Brain pericyte (primary cell): ENCODE measurements around the gene NPTN.
"Not testable (repeated sequence)": the region's sequence is repeated elsewhere in the genome, so short reads cannot be mapped to it uniquely, and the experiment has no call there.

ENCODE experiments used
- DNase-seq: peaks from one replicate; pipeline ENCODE4 v3.0.0-alpha.2; 2012; ENCODE audit warnings: low read depth, low spot score

NPTN gene

GRCh38 chr15:73572296-73572695 is 60.9 kb downstream of the NPTN start:
- no peak for DNase-seq

- peak; percentile 71 for DNase-seq
Measured at GRCh38 chr15:73571346-73571745, 61.8 kb downstream of the NPTN start.

GRCh38 chr15:73570355-73571032 is 62.7 kb downstream of the NPTN start:
- no peak for DNase-seq

- no peak for DNase-seq
Measured at GRCh38 chr15:73569361-73569760, 63.8 kb downstream of the NPTN start.

- no peak for DNase-seq
Measured at GRCh38 chr15:73568564-73569280, 64.5 kb downstream of the NPTN start.

GRCh38 chr15:73567020-73567419 is 66.2 kb downstream of the NPTN start:
- DNase-seq, result no peak

GRCh38 chr15:73564255-73564654 is 68.9 kb downstream of the NPTN start:
- DNase-seq, result no peak

GRCh38 chr15:73560501-73561117 is 72.6 kb downstream of the NPTN start:
- peak; percentile 27 for DNase-seq

- no peak for DNase-seq
Measured at GRCh38 chr15:73558529-73558928, 74.7 kb downstream of the NPTN start.

- no peak for DNase-seq
Measured at GRCh38 chr15:73555080-73555479, 78.1 kb downstream of the NPTN start.

- no peak for DNase-seq
Measured at GRCh38 chr15:73550190-73550589, 83.0 kb downstream of the NPTN start.

- not testable (repeated sequence) for DNase-seq
Measured at GRCh38 chr15:73548925-73549324, 84.3 kb downstream of the NPTN start.

- no peak for DNase-seq
Measured at GRCh38 chr15:73541479-73541878, 91.7 kb downstream of the NPTN start.

- no peak for DNase-seq
Measured at GRCh38 chr15:73540161-73540560, 93.0 kb downstream of the NPTN start.

- DNase-seq, result no peak
Measured at GRCh38 chr15:73539212-73540128, 93.7 kb downstream of the NPTN start.

- DNase-seq, result no peak
Measured at GRCh38 chr15:73538563-73539211, 94.5 kb downstream of the NPTN start.

GRCh38 chr15:73538123-73538522 is 95.1 kb downstream of the NPTN start:
- no peak for DNase-seq

- no peak for DNase-seq
Measured at GRCh38 chr15:73530649-73531048, 102.5 kb downstream of the NPTN start.

- no peak for DNase-seq
Measured at GRCh38 chr15:73527598-73527997, 105.6 kb downstream of the NPTN start.

GRCh38 chr15:73524919-73525318 is 108.3 kb downstream of the NPTN start:
- DNase-seq, result no peak

GRCh38 chr15:73522011-73522410 is 111.2 kb downstream of the NPTN start:
- no peak for DNase-seq
